ENCODE data around the gene UBE2E2. TPM values are rescaled to one million over a fixed set of nuclear protein-coding genes. Genes with fewer than 3 reads are reported as not detected.

Gene UBE2E2
- polyA plus RNA-seq, 4 donors: 46.7 to 78.8 (median 65.9) TPM

- DNase-seq (ENCODE audit: low read depth in 4 of 4, low spot score in 3 of 4): no peak
These were observed 232.2 kb downstream of the UBE2E2 start for GRCh38 chr3:23435318-23435717.

- no peak for DNase-seq (ENCODE audit: low read depth in 4 of 4, low spot score in 3 of 4)
These were observed 232.8 kb downstream of the UBE2E2 start for GRCh38 chr3:23435904-23436303.

- DNase-seq (ENCODE audit: low read depth in 4 of 4, low spot score in 3 of 4): no peak
These were observed 234.5 kb downstream of the UBE2E2 start for GRCh38 chr3:23437484-23438145.

GRCh38 chr3:23438657-23439056, 235.5 kb downstream of the UBE2E2 start:
- no peak for DNase-seq (ENCODE audit: low read depth in 4 of 4, low spot score in 3 of 4)

- DNase-seq (ENCODE audit: low read depth in 4 of 4, low spot score in 3 of 4): no peak
These were observed 236.0 kb downstream of the UBE2E2 start for GRCh38 chr3:23439080-23439479.

- no peak for DNase-seq (ENCODE audit: low read depth in 4 of 4, low spot score in 3 of 4)
These were observed 237.5 kb downstream of the UBE2E2 start for GRCh38 chr3:23440416-23441294.

GRCh38 chr3:23442598-23443383, 239.7 kb downstream of the UBE2E2 start:
- DNase-seq (ENCODE audit: low read depth in 4 of 4, low spot score in 3 of 4): no peak

- DNase-seq (ENCODE audit: low read depth in 4 of 4, low spot score in 3 of 4): no peak
These were observed 241.3 kb downstream of the UBE2E2 start for GRCh38 chr3:23444386-23444785.

GRCh38 chr3:23446301-23446700, 243.2 kb downstream of the UBE2E2 start:
- DNase-seq (ENCODE audit: low read depth in 4 of 4, low spot score in 3 of 4): no peak

- no peak for DNase-seq (ENCODE audit: low read depth in 4 of 4, low spot score in 3 of 4)
These were observed 245.9 kb downstream of the UBE2E2 start for GRCh38 chr3:23448998-23449537.

GRCh38 chr3:23450051-23450450, 246.9 kb downstream of the UBE2E2 start:
- no peak for DNase-seq (ENCODE audit: low read depth in 4 of 4, low spot score in 3 of 4)

GRCh38 chr3:23450806-23451205, 247.7 kb downstream of the UBE2E2 start:
- DNase-seq (ENCODE audit: low read depth in 4 of 4, low spot score in 3 of 4): no peak

GRCh38 chr3:23452408-23452807, 249.3 kb downstream of the UBE2E2 start:
- DNase-seq (ENCODE audit: low read depth in 4 of 4, low spot score in 3 of 4): no peak

GRCh38 chr3:23455084-23455483, 252.0 kb downstream of the UBE2E2 start:
- no peak for DNase-seq (ENCODE audit: low read depth in 4 of 4, low spot score in 3 of 4)

- no peak for DNase-seq (ENCODE audit: low read depth in 4 of 4, low spot score in 3 of 4)
These were observed 252.6 kb downstream of the UBE2E2 start for GRCh38 chr3:23455775-23456174.

- DNase-seq (ENCODE audit: low read depth in 4 of 4, low spot score in 3 of 4): no peak
These were observed 254.6 kb downstream of the UBE2E2 start for GRCh38 chr3:23457697-23458096.

GRCh38 chr3:23459465-23459864, 256.3 kb downstream of the UBE2E2 start:
- no peak for DNase-seq (ENCODE audit: low read depth in 4 of 4, low spot score in 3 of 4)

- DNase-seq (ENCODE audit: low read depth in 4 of 4, low spot score in 3 of 4): no peak
These were observed 256.9 kb downstream of the UBE2E2 start for GRCh38 chr3:23459889-23460546.

GRCh38 chr3:23461069-23461468, 257.9 kb downstream of the UBE2E2 start:
- DNase-seq (ENCODE audit: low read depth in 4 of 4, low spot score in 3 of 4): no peak

- DNase-seq (ENCODE audit: low read depth in 4 of 4, low spot score in 3 of 4): no peak
These were observed 260.7 kb downstream of the UBE2E2 start for GRCh38 chr3:23463791-23464190.

All from left renal pelvis (tissue), 4 donors.